GM18520 (cell line): ENCODE measurements around the gene IFI30.
"Not testable (repeated sequence)": the region's sequence is repeated elsewhere in the genome, so short reads cannot be mapped to it uniquely, and the experiment has no call there.

Experiments used
- ATAC-seq: cut with Tn5 transposase; IDR thresholded peaks from one replicate; pipeline ENCODE4 v1.9.1; 2021; ENCODE audit not compliant: unreplicated experiment

Gene IFI30

DNA sequence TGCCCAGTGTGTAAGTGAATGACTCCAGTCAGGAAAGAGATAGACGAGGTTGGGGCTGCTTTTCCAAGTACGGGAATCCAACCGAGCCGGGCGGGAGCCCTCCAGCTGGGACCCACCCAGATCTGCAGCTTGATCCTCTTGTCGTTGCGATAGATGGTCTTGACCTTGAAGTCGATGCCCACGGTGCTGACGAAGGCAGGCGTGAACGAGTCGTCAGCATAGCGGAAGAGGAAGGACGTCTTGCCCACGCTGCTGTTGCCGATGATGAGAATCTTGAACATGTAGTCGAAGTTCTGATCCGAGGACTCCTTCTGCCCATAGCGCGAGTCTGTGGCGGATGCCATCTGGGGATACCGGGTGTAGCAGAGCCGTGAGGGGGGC, 28.8 kb downstream of the IFI30 start:
- ATAC-seq, result no peak

- no peak for ATAC-seq
Measured at GRCh38 chr19:18202778-18203407, 29.3 kb downstream of the IFI30 start.

- ATAC-seq, result no peak
Measured at GRCh38 chr19:18203408-18203862, 29.8 kb downstream of the IFI30 start.

DNA sequence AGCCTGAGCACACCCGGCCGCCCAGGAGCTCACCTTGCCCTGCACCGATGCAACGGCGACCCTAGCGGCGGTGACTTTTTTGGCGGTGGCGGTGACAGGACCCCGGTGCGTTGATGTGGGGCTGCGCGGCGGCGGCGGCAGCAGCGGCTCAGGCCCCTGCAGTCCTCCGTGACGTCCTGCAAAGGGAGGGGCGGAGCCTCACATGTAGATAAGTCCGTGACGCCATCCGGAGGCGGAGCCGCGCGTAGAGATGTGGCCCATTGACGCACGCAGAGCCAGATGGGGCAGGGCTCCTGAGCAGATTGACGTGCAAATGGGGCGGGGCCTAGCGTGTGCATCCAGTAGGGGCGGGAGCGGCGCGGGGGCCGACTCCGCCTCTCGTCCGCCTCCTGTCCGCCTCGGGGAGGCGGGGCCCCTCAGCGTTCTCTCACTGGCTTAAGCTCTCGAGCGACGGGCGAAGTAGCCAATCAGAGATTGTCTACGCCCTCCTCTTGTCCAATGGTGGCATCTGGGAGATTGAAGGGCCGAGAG, 30.3 kb downstream of the IFI30 start, which contains the start of gene RAB3A:
Gene RAB3A (minus strand): TSS at position 180 of the 531 bp plus-strand sequence. CDS start 1,302 bp downstream, outside the sequence.
- ATAC-seq, result peak; percentile 93

DNA sequence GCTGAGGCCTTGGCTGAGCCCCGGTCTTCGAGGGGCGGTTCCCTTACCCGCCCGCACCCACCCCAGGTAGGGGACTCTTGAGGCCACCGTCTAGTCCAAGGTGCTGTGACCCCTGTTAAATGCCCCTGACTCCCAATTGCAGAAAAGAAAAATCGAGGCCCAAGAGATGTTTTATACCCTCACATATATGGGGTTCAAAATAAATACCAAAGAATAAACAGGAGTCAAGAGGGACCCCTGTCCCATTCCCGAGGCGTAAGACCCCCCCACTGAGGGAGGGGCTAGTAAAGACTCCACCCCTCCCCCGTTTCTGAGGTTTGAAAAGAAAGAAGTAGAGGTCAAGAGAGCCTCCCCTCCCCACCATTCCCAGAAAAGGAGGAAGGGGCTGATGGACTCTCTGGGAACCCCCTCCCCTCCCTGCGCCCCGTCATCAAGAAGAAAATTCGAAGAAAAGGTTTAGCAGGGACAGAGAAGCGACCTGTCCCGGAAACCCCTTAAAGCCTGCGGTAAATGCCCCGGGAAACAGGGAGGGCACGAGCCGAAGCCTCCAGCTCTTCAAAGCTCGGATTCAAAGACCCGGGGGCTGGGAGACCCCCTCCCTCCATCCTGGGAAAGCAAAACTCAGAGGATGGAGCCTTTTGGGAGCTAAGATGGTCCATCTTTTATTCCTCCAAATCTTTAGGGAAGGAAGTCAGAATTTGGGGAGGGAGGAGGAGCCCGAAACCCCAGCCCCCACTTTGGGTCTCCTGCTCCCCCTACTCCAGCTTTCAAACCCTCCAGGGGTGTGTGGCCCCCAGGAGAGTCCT, 31.0 kb downstream of the IFI30 start:
- peak; percentile 2 for ATAC-seq

- no peak for ATAC-seq
Measured at GRCh38 chr19:18205200-18205892, 31.7 kb downstream of the IFI30 start.

- no peak for ATAC-seq
Measured at GRCh38 chr19:18206018-18206417, 32.4 kb downstream of the IFI30 start.

DNA sequence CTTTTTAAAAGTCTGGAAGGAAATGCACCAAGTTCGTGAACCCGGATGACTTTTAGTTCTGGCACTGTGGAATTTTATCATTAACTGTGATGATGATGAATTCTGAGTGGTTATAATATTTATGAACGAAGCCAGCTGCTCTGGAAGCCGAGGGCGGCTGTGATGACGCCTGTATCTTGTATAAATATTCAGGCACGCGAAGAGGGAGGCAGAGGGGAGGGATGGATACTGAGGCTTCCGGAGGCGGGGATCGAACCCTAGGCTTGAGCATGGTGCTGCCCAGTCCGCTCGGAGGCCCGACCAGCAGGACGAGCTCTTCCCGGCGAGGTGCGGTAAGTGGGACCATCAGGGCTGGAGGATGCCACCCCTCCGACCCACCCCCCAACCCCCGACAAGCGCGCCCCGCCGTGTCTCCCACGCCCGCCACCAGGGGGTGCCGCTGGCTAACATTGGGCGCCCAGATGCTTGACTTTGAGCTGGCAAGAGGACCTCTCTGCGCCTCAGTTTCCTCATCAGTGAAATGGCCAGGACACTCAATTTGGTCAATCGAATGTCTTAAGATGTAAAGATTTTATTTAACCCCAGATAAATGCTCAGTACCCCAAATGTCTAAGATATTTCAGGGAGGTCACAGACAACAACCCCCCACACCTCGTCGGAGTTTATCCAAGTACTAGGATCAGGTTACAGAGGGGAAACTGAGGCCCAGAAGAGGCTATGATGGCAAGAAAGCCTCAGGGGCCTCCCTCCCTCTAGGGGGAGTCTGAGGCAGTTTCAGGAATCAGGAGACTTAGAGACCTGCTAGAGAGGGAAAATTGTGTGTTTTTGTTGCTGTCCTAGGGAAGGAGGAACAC, 34.7 kb downstream of the IFI30 start:
- no peak for ATAC-seq

- not testable (repeated sequence) for ATAC-seq
Measured at GRCh38 chr19:18209912-18210311, 36.3 kb downstream of the IFI30 start.

DNA sequence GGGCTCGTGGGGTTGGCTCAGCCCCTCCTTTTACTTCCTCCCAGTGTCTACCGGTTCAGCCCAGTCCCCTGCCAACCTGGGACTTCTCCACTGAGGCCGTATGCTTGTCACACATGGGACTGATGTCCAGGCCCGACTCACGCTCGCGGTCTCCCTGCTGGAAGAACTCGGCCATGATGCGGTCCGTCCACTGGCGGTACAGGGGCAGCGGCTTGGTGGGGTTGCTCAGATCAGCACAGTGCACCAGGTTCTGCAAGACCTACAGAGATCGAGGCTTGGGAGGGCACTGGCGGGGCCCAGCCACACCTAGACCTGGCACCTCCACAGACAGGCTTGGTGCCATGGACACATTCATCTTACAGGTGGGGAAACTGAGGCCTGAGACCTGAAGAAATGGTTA, 38.1 kb downstream of the IFI30 start:
- no peak for ATAC-seq

- ATAC-seq, result no peak
Measured at GRCh38 chr19:18214779-18215433, 41.3 kb downstream of the IFI30 start.

GRCh38 chr19:18216789-18217188, 43.2 kb downstream of the IFI30 start:
- ATAC-seq, result no peak

GRCh38 chr19:18218159-18218558, 44.5 kb downstream of the IFI30 start:
- no peak for ATAC-seq

GRCh38 chr19:18218600-18218999, 45.0 kb downstream of the IFI30 start:
- ATAC-seq, result no peak

GRCh38 chr19:18219911-18220631, 46.5 kb downstream of the IFI30 start:
- no peak for ATAC-seq

DNA sequence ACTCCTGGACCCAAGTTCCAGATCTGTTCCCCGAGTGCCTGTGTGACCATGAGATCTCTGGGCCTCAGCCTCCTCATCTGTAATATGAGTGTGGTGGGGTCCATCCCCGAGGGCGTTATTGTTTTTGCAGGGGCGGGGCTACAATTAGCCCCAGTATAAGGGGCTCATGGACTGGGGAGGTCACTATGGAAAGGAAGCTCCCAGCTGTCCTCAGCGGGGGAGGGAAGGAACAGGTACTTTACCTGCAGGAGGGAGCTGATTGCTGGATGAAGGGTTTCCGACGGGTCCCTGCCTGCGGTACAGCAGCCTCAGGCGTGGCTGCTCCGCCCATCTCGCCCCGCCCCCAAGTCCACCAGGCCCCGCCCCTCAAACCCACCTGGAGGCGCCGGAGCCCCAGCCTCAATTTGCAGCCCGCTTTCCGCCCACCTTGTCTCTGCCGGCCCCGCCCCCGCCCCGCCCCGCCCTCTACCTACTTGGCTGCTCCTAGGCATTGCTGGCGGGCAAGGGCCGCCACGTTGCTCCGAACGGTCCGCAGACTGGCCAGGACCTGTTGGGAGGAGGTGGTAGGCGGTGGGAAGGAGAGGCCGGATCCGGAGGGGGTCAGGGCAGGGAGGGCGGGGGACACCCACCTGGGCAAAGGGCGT, 47.1 kb downstream of the IFI30 start:
- ATAC-seq, result no peak

GRCh38 chr19:18221815-18222725, 48.5 kb downstream of the IFI30 start:
- ATAC-seq, result no peak
